HepG2 (cell line): ENCODE data around the gene MYO5A. TPM values are rescaled to one million over a fixed set of nuclear protein-coding genes. Genes with fewer than 3 reads are reported as not detected.

Source experiments
- ATAC-seq: fragments of 200-7000 bp; cut with Tn5 transposase; 3 replicates; pipeline ENCODE4 v1.9.1; 2020; ENCODE audit warnings: mild to moderate bottlenecking, moderate library complexity
- BruUV-seq: library from RNA; stranded (reverse); fragments of 400-500 nt; replicated peaks from 2 replicates; lab custom pipeline; 2021; lab: Mats Ljungman, UMichigan
- CTCF ChIA-PET: fragments of 300-600 bp; formaldehyde crosslinking; extraction: SDS; loops from one replicate; lab custom pipeline; 2021; ENCODE audit warnings: low total read pairs, inconsistent platforms, low intra/inter-chr PET ratio; lab: Yijun Ruan, JAX
- POLR2A ChIA-PET: fragments of 350-600 bp; sonication (Branson Sonifier 250); formaldehyde crosslinking; loops from one replicate; lab custom pipeline; 2020; ENCODE audit warnings: antibody characterized with exemption, inconsistent platforms; lab: Yijun Ruan, JAX
- DNase-seq: peaks from one replicate; pipeline ENCODE4 v3.0.0-alpha.2; 2015; ENCODE audit warnings: low spot score
- FAIRE-seq: peaks from 3 replicates; lab custom pipeline; 2011; peaks lifted over from hg19 to GRCh38; lab: Jason Lieb, UNC
- H2AFZ ChIP-seq: one replicate; pipeline ENCODE4 v1.6.1; 2011; ENCODE audit warnings: low read length, inconsistent platforms
- H3K27ac ChIP-seq: fragments of 300-600 bp; 3 replicates; pipeline ENCODE4 v1.8.0; 2011; ENCODE audit warnings: mixed run types, mild to moderate bottlenecking, mixed read lengths, low read length, inconsistent platforms; ENCODE audit not compliant: insufficient read depth; ENCODE audit errors: extremely low read length
- H3K27me3 ChIP-seq, 2 experiments: fragments of 200-600 bp in 1 of 2; 2 replicates in 1 of 2; 3 replicates in 1 of 2; pipeline versions ENCODE4 v1.6.0 to v1.8.0; 2011; ENCODE audit warnings: low read length in 2 of 2, mild to moderate bottlenecking in 2 of 2, moderate library complexity in 2 of 2, inconsistent platforms in 1 of 2; ENCODE audit not compliant: insufficient read depth in 2 of 2, control insufficient read depth in 1 of 2
- H3K36me3 ChIP-seq, 2 experiments: fragments of 200-600 bp in 1 of 2; replicated peaks in 1 of 2; 2 replicates in 1 of 2; 3 replicates in 1 of 2; pipeline versions ENCODE4 v1.5.1 to v1.8.0; 2011; ENCODE audit warnings: low read length in 2 of 2, inconsistent platforms in 1 of 2; ENCODE audit not compliant: insufficient read depth in 2 of 2, control insufficient read depth in 1 of 2
- H3K4me1 ChIP-seq: 2 replicates; pipeline ENCODE4 v1.5.1; 2012; ENCODE audit warnings: low read length, inconsistent platforms; ENCODE audit not compliant: insufficient read depth
- H3K4me2 ChIP-seq: 2 replicates; pipeline ENCODE4 v1.6.0; 2011; ENCODE audit warnings: low read depth, low read length, inconsistent platforms
- H3K4me3 ChIP-seq, 3 experiments: fragments of 200-600 bp in 1 of 3; sonication (generic), shearing (Covaris generic) in 1 of 3; replicated peaks in 1 of 3; 2 replicates each; pipeline ENCODE4 v1.5.1; 2011 to 2016; ENCODE audit warnings: low read length in 3 of 3, inconsistent platforms in 2 of 3, low read depth in 2 of 3, mild to moderate bottlenecking in 2 of 3, control low read depth in 1 of 3, mixed read lengths in 1 of 3; ENCODE audit not compliant: insufficient read depth in 1 of 3
- H3K79me2 ChIP-seq: one replicate; pipeline ENCODE4 v1.6.1; 2011; ENCODE audit warnings: low read length, inconsistent platforms; ENCODE audit not compliant: insufficient read depth
- H3K9ac ChIP-seq: 2 replicates; pipeline ENCODE4 v1.6.0; 2011; ENCODE audit warnings: mild to moderate bottlenecking, low read depth, low read length, inconsistent platforms; ENCODE audit not compliant: insufficient read depth
- H3K9me3 ChIP-seq: 2 replicates; pipeline ENCODE4 v1.5.1; 2012; ENCODE audit warnings: mild to moderate bottlenecking, low read length
- H4K20me1 ChIP-seq: 2 replicates; pipeline ENCODE4 v1.6.0; 2011; ENCODE audit warnings: inconsistent platforms, mild to moderate bottlenecking, low read length, moderate library complexity; ENCODE audit not compliant: insufficient read depth
- FIP1L1 ChIP-seq: fragments of 200-400 bp; formaldehyde crosslinking; IDR thresholded peaks from 2 replicates; pipeline ENCODE4 v1.6.1; 2018; ENCODE audit warnings: low read depth, mild to moderate bottlenecking, low read length, moderate library complexity, borderline replicate concordance; ENCODE audit not compliant: insufficient read depth
- GFI1 ChIP-seq: sonication (generic); formaldehyde crosslinking; IDR thresholded peaks from 2 replicates; pipeline ENCODE4 v1.5.0; 2020; ENCODE audit warnings: missing genetic modification reagents, mild to moderate bottlenecking, borderline replicate concordance
- HIVEP1 ChIP-seq: sonication (generic); formaldehyde crosslinking; IDR thresholded peaks from 2 replicates; pipeline ENCODE4 v1.4.0; 2020; ENCODE audit warnings: mild to moderate bottlenecking, missing genetic modification reagents
- HNRNPL ChIP-seq: fragments of 200-400 bp; formaldehyde crosslinking; IDR thresholded peaks from 2 replicates; pipeline ENCODE4 v1.6.1; 2017; ENCODE audit warnings: mild to moderate bottlenecking, low read depth, low read length
- RFX5 ChIP-seq: IDR thresholded peaks from 2 replicates; pipeline ENCODE4 v1.6.1; 2011; ENCODE audit warnings: low read depth, low read length, improper control_type of control experiment
- ZFP36L1 ChIP-seq: sonication (generic); formaldehyde crosslinking; IDR thresholded peaks from 2 replicates; pipeline ENCODE4 v1.8.0; 2022; ENCODE audit warnings: mild to moderate bottlenecking, missing genetic modification reagents, moderate library complexity
- ZNF292 ChIP-seq: sonication (generic); formaldehyde crosslinking; IDR thresholded peaks from 2 replicates; pipeline ENCODE4 v1.8.1; 2022; ENCODE audit warnings: mild to moderate bottlenecking, low read depth, missing genetic modification reagents, borderline replicate concordance
- ZNF333 ChIP-seq: sonication (generic); formaldehyde crosslinking; IDR thresholded peaks from 2 replicates; pipeline ENCODE4 v1.4.0; 2020; ENCODE audit warnings: mild to moderate bottlenecking, missing genetic modification reagents, borderline replicate concordance
- ZNF512 ChIP-seq: sonication (generic); formaldehyde crosslinking; IDR thresholded peaks from 2 replicates; pipeline ENCODE4 v1.4.0; 2020; ENCODE audit warnings: mild to moderate bottlenecking, missing genetic modification reagents
- ZNF614 ChIP-seq: IDR thresholded peaks from 2 replicates; pipeline ENCODE4 v1.6.1; 2018; ENCODE audit warnings: missing biosample characterization, missing genetic modification reagents, inconsistent platforms, borderline replicate concordance
- ZNF879 ChIP-seq: sonication (generic); formaldehyde crosslinking; IDR thresholded peaks from 2 replicates; pipeline ENCODE4 v1.8.1; 2023; ENCODE audit warnings: missing genetic modification reagents
- WGBS: methylation state at CpG from one replicate; pipeline ENCODE4 v1.1.6; 2017; ENCODE audit warnings: low lambda C conversion rate; 5-methylcytosine and 5-hydroxymethylcytosine counted together
- in situ Hi-C: cut with HindIII; loops from 2 replicates; pipeline ENCODE4 v1.10.0; 2017; ENCODE audit warnings: low pct_unique_long_range_greater_than_20kb; ENCODE audit not compliant: extremely low pct_ligation_motif_present
- intact Hi-C: fragments of 100-400 bp; cut with micrococcal nuclease; formaldehyde crosslinking; loops from one replicate; pipeline ENCODE4 v1.10.0; 2022; ENCODE audit not compliant: unreplicated experiment
- polyA plus RNA-seq, 8 experiments: library from polyadenylated mRNA; depleted of rRNA in 3 of 8; stranded (reverse) in 7 of 8; unstranded in 1 of 8; fragments of >200 nt; fragmentation: Illumina TruSeq in 4 of 8; extraction: Trizol in 4 of 8; gene quantifications; 2 replicates each; pipeline versions ENCODE4 v1.2.1 to v1.2.3, GENCODE V29; 2011 to 2016; ENCODE audit warnings: low read depth in 4 of 8, missing spikeins in 1 of 8, mixed read lengths in 1 of 8; ENCODE audit not compliant: insufficient read depth in 1 of 8
- total RNA-seq, 5 experiments: library from RNA; depleted of rRNA; stranded (reverse); fragments of >200 nt; fragmentation: Illumina TruSeq; extraction: Trizol; gene quantifications; 2 replicates each; pipeline ENCODE4 v1.2.3, GENCODE V29; 2016; ENCODE audit warnings: low read depth in 1 of 5
- TF ChIP-seq, protein P1 (sequence below): sonication (generic); formaldehyde crosslinking; IDR thresholded peaks from 2 replicates; pipeline ENCODE4 v1.5.1; 2020; ENCODE audit warnings: mild to moderate bottlenecking, moderate library complexity, missing genetic modification reagents
- TF ChIP-seq, protein P2 (sequence below): sonication (generic); formaldehyde crosslinking; conservative IDR thresholded peaks from 2 replicates; pipeline ENCODE4 v1.5.0; 2020; ENCODE audit warnings: missing genetic modification reagents
- TF ChIP-seq, protein P3 (sequence below), 2 experiments: sonication (generic) in 1 of 2; formaldehyde crosslinking in 1 of 2; IDR thresholded peaks; 2 replicates each; pipeline versions ENCODE4 v1.4.0 to v1.6.1; 2016 to 2020; ENCODE audit warnings: borderline replicate concordance in 1 of 2, low read depth in 1 of 2, mild to moderate bottlenecking in 1 of 2, missing genetic modification reagents in 1 of 2

MYO5A gene
- total and polyA plus RNA-seq, 2 of the 13 experiments (the other 11 are each of a cell fraction or from before 2014, with no cell fraction given): 2.8 to 4.8 TPM

GRCh38 chr15:52261026-52261425 lies 267.7 kb downstream of the MYO5A start (continued):
- no peak for TF ChIP-seq ZNF292 (CRISPR knock-in tag)
- no peak for TF ChIP-seq GFI1 (CRISPR knock-in tag)
- TF ChIP-seq ZNF512 (CRISPR knock-in tag): no peak
- TF ChIP-seq, protein P1, sequence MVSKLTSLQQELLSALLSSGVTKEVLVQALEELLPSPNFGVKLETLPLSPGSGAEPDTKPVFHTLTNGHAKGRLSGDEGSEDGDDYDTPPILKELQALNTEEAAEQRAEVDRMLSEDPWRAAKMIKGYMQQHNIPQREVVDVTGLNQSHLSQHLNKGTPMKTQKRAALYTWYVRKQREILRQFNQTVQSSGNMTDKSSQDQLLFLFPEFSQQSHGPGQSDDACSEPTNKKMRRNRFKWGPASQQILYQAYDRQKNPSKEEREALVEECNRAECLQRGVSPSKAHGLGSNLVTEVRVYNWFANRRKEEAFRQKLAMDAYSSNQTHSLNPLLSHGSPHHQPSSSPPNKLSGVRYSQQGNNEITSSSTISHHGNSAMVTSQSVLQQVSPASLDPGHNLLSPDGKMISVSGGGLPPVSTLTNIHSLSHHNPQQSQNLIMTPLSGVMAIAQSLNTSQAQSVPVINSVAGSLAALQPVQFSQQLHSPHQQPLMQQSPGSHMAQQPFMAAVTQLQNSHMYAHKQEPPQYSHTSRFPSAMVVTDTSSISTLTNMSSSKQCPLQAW (CRISPR knock-in tag): no peak
- TF ChIP-seq ZNF879 (CRISPR knock-in tag): no peak
- TF ChIP-seq ZNF614: no peak
- TF ChIP-seq HNRNPL: no peak

DNA sequence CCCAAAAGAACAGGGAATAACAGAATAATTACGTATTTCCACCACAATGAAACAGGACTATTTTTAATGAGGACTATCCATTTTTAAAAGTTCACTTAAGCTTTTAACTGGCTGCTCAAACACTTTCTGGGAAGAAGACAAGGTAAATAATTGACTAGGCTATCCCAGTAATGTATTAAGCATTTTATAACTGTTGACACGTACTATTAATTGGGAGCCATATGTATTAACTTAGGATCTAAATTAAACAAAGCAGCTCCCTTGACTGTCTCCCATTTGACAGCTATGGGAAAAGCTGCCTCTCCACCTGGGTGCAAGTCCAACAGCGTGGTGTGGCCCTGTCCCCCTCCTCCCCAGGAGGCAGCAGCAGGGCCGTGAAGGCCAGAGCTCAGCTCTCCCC lies 269.2 kb downstream of the MYO5A start:
- H3K36me3 ChIP-seq: peaks cover 20 to 69% of the 10 kb centered on the region in 2 experiments
- FAIRE-seq (no peak), DNase-seq (no peak), ATAC-seq (no peak)
- H3K4me2 ChIP-seq: no peak overlapping the region
- intact Hi-C loops: loop anchor here (5.0 kb wide), 2 partner anchors 93 to 308 kb away; partner anchors contain the start of gene ARPP19
- POLR2A ChIA-PET: no interaction called here
- no peaks in the 10 kb centered on the region for H3K27me3 ChIP-seq
- H3K79me2 ChIP-seq: no peaks in the 10 kb centered on the region
- H3K9me3 ChIP-seq: no peaks in the 10 kb centered on the region
- in situ Hi-C loops: no loop called here
- H4K20me1 ChIP-seq: no peaks in the 10 kb centered on the region
- no peak overlapping the region for H2AFZ ChIP-seq
- BruUV-seq: no TSS peak
- no peaks in the 10 kb centered on the region for H3K4me1 ChIP-seq
- no peak overlapping the region for H3K9ac ChIP-seq
- no peak overlapping the region for H3K4me3 ChIP-seq
- no peak overlapping the region for H3K27ac ChIP-seq
- CTCF ChIA-PET: no interaction called here
- WGBS: over 99% methylated on average over 3 of the region's 4 CpGs
- no peak for TF ChIP-seq ZFP36L1 (CRISPR knock-in tag)
- TF ChIP-seq RFX5: no peak
- no peak for TF ChIP-seq ZNF333 (CRISPR knock-in tag)
- TF ChIP-seq, protein P2, sequence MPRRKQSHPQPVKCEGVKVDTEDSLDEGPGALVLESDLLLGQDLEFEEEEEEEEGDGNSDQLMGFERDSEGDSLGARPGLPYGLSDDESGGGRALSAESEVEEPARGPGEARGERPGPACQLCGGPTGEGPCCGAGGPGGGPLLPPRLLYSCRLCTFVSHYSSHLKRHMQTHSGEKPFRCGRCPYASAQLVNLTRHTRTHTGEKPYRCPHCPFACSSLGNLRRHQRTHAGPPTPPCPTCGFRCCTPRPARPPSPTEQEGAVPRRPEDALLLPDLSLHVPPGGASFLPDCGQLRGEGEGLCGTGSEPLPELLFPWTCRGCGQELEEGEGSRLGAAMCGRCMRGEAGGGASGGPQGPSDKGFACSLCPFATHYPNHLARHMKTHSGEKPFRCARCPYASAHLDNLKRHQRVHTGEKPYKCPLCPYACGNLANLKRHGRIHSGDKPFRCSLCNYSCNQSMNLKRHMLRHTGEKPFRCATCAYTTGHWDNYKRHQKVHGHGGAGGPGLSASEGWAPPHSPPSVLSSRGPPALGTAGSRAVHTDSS: no peak
- TF ChIP-seq FIP1L1: no peak
- TF ChIP-seq HIVEP1 (CRISPR knock-in tag): no peak
- TF ChIP-seq, protein P3, sequence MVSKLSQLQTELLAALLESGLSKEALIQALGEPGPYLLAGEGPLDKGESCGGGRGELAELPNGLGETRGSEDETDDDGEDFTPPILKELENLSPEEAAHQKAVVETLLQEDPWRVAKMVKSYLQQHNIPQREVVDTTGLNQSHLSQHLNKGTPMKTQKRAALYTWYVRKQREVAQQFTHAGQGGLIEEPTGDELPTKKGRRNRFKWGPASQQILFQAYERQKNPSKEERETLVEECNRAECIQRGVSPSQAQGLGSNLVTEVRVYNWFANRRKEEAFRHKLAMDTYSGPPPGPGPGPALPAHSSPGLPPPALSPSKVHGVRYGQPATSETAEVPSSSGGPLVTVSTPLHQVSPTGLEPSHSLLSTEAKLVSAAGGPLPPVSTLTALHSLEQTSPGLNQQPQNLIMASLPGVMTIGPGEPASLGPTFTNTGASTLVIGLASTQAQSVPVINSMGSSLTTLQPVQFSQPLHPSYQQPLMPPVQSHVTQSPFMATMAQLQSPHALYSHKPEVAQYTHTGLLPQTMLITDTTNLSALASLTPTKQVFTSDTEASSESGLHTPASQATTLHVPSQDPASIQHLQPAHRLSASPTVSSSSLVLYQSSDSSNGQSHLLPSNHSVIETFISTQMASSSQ (IDR thresholded peaks at IDR 0.05; ENCODE audit: low read depth): no peak
- TF ChIP-seq, protein P3 (CRISPR knock-in tag; IDR thresholded peaks at IDR 0.05; ENCODE audit: borderline replicate concordance): no peak
